ENCODE measurements around the gene CABP1. TPM values are rescaled to one million over a fixed set of nuclear protein-coding genes. Genes with fewer than 3 reads are reported as not detected.

CABP1 gene
- total RNA-seq, 1 donor from 2014 or later = 1.2 TPM

GRCh38 chr12:120703311-120703942 is 63.0 kb downstream of the CABP1 start:
- H3K4me1 Mint-ChIP-seq = no peaks in the 10 kb centered on the region
- no peak for TF ChIP-seq CTCF (conservative IDR thresholded peaks at IDR 0.05)
- no peaks in the 10 kb centered on the region for H3K9me3 Mint-ChIP-seq
- no peaks in the 10 kb centered on the region for H3K27me3 Mint-ChIP-seq (ENCODE audit: low read depth)
- no peak for DNase-seq (ENCODE audit: low read depth, low spot score)
- peaks cover 15% of the 10 kb centered on the region for H3K36me3 Mint-ChIP-seq (ENCODE audit: low read depth)
- no peak overlapping the region for H3K27ac Mint-ChIP-seq (ENCODE audit: unreplicated experiment)
- no peak overlapping the region for H3K4me3 Mint-ChIP-seq

GRCh38 chr12:120705618-120706017 is 65.2 kb downstream of the CABP1 start:
- no peaks in the 10 kb centered on the region for H3K9me3 Mint-ChIP-seq
- peaks cover 13% of the 10 kb centered on the region for H3K4me1 Mint-ChIP-seq
- no peak for DNase-seq (ENCODE audit: low read depth, low spot score)
- no peak overlapping the region for H3K4me3 Mint-ChIP-seq
- no peak overlapping the region for H3K27ac Mint-ChIP-seq (ENCODE audit: unreplicated experiment)
- H3K36me3 Mint-ChIP-seq (ENCODE audit: low read depth) = peaks cover 11% of the 10 kb centered on the region
- H3K27me3 Mint-ChIP-seq (ENCODE audit: low read depth) = no peaks in the 10 kb centered on the region
- no peak for TF ChIP-seq CTCF (conservative IDR thresholded peaks at IDR 0.05)

- H3K9me3 Mint-ChIP-seq = no peaks in the 10 kb centered on the region
- TF ChIP-seq CTCF (conservative IDR thresholded peaks at IDR 0.05) = no peak
Measured at GRCh38 chr12:120706029-120706428, 65.6 kb downstream of the CABP1 start.

GRCh38 chr12:120708651-120709050 is 68.2 kb downstream of the CABP1 start:
- Mint-ChIP-seq H3K9me3 (no peaks in the 10 kb centered on the region), H3K4me1 (peaks cover 35% of the 10 kb centered on the region), H3K27me3 (ENCODE audit: low read depth) (no peaks in the 10 kb centered on the region), H3K36me3 (ENCODE audit: low read depth) (peaks cover 5% of the 10 kb centered on the region), H3K4me3 (peak overlapping the region; percentile 85), H3K27ac (ENCODE audit: unreplicated experiment) (no peak overlapping the region)
- TF ChIP-seq CTCF (conservative IDR thresholded peaks at IDR 0.05) = no peak
- DNase-seq (ENCODE audit: low read depth, low spot score) = no peak

More at GRCh38 chr12:120706029-120706428, 65.6 kb downstream of the CABP1 start:
- Mint-ChIP-seq H3K4me3 (no peak overlapping the region), H3K27ac (ENCODE audit: unreplicated experiment) (peak overlapping the region; percentile 96), H3K36me3 (ENCODE audit: low read depth) (peaks cover 8% of the 10 kb centered on the region), H3K4me1 (peaks cover 13% of the 10 kb centered on the region), H3K27me3 (ENCODE audit: low read depth) (no peaks in the 10 kb centered on the region)
- no peak for DNase-seq (ENCODE audit: low read depth, low spot score)

GRCh38 chr12:120710031-120710804 is 69.8 kb downstream of the CABP1 start, which contains the start of gene UNC119B:
TSS of gene UNC119B (plus strand) at chr12:120710458. CDS start at chr12:120710475, 17 bp downstream.
- TF ChIP-seq CTCF (conservative IDR thresholded peaks at IDR 0.05) = peak; percentile 15
- H3K4me1 Mint-ChIP-seq = peaks cover 41% of the 10 kb centered on the region
- H3K27ac Mint-ChIP-seq (ENCODE audit: unreplicated experiment) = peak within 1 kb of the TSS; percentile 89
- peak within 1 kb of the TSS; percentile 87 for H3K4me3 Mint-ChIP-seq
- H3K36me3 Mint-ChIP-seq (ENCODE audit: low read depth) = peaks cover 6% of the 10 kb centered on the region
- no peaks in the 10 kb centered on the region for H3K27me3 Mint-ChIP-seq (ENCODE audit: low read depth)
- peak; percentile 65 for DNase-seq (ENCODE audit: low read depth, low spot score)
- H3K9me3 Mint-ChIP-seq = no peaks in the 10 kb centered on the region
